ENCODE data around the gene PKN1.

GRCh38 chr19:14467391-14467790 is 34.3 kb downstream of the PKN1 start:
- TF ChIP-seq CHD1 (IDR thresholded peaks at IDR 0.05; ENCODE audit: low read depth, low read length) (no peak), SMC3 (IDR thresholded peaks at IDR 0.05; ENCODE audit: low read depth, low read length) (no peak), CTCF (conservative IDR thresholded peaks at IDR 0.05; ENCODE audit: low read depth, low read length) (no peak), RAD21 (IDR thresholded peaks at IDR 0.05; ENCODE audit: low read length) (no peak), POLR2A (IDR thresholded peaks at IDR 0.05; ENCODE audit: low read depth, low read length) (no peak), BHLHE40 (IDR thresholded peaks at IDR 0.05; ENCODE audit: low read depth, low read length) (no peak), RCOR1 (IDR thresholded peaks at IDR 0.05; ENCODE audit: insufficient replicate concordance, low read length) (no peak), MAFK (IDR thresholded peaks at IDR 0.05; ENCODE audit: low read depth, low read length) (no peak), USF2 (IDR thresholded peaks at IDR 0.05; ENCODE audit: low read depth, low read length) (no peak), FOS (IDR thresholded peaks at IDR 0.05; ENCODE audit: low read depth, low read length) (no peak), RFX5 (IDR thresholded peaks at IDR 0.05; ENCODE audit: low read depth, low read length) (no peak)

All from IMR-90 (cell line).